Measurements from ENCODE around the gene NFKB1. TPM values are rescaled to one million over a fixed set of nuclear protein-coding genes. Genes with fewer than 3 reads are reported as not detected.

The NFKB1 gene
- total RNA-seq, 4 donors from 2014 or later, result 20.0 to 27.2 (median 22.7) TPM

DNA sequence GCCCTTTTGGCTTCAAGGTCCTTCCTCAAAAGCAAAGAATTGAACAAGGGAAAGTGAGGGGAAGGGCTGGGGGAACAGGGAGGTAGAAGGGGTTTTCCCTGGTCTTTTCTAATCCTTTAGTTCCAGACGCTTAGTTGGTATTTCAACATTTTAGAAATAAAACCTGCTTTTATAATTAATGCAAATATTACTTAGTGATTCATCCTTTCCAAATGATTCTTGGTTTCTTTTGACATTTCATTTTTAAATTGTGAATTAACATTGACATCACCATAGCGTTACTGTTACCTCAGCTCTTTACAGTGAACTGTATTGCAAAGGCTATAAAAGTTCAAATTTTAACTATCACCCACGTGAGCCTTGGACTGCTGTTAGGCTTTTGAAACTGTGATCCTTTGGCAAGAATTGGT, 20.9 kb downstream of the NFKB1 start:
- ATAC-seq (no peak), DNase-seq (no peak)
- in situ Hi-C loops (cut with MboI; ENCODE audit: low sequenced_read_pairs in 4 of 4) (no loop called here), intact Hi-C loops (cut with DNase I; ENCODE audit: low total_unique reads) (no loop called here)
- TF ChIP-seq, protein P1, sequence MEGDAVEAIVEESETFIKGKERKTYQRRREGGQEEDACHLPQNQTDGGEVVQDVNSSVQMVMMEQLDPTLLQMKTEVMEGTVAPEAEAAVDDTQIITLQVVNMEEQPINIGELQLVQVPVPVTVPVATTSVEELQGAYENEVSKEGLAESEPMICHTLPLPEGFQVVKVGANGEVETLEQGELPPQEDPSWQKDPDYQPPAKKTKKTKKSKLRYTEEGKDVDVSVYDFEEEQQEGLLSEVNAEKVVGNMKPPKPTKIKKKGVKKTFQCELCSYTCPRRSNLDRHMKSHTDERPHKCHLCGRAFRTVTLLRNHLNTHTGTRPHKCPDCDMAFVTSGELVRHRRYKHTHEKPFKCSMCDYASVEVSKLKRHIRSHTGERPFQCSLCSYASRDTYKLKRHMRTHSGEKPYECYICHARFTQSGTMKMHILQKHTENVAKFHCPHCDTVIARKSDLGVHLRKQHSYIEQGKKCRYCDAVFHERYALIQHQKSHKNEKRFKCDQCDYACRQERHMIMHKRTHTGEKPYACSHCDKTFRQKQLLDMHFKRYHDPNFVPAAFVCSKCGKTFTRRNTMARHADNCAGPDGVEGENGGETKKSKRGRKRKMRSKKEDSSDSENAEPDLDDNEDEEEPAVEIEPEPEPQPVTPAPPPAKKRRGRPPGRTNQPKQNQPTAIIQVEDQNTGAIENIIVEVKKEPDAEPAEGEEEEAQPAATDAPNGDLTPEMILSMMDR (IDR thresholded peaks at IDR 0.05 in 4 of 5, conservative IDR thresholded peaks at IDR 0.05 in 1 of 5), result no peak
- no peak for TF ChIP-seq POLR2A (IDR thresholded peaks at IDR 0.05)
- H3K36me3 ChIP-seq, result peaks cover 0 to 8% of the 10 kb centered on the region in 2 donors
- no peaks in the 10 kb centered on the region for H3K9me3 ChIP-seq
- no peaks in the 10 kb centered on the region for H3K27me3 ChIP-seq
- H3K27ac ChIP-seq, result no peak overlapping the region
- H3K4me1 ChIP-seq, result peaks cover 28 to 36% of the 10 kb centered on the region in 2 donors
- H3K4me3 ChIP-seq, result no peak overlapping the region

GRCh38 chr4:102524691-102525090, 23.5 kb downstream of the NFKB1 start:
- Histone ChIP-seq H3K4me1 (peaks cover 12 to 15% of the 10 kb centered on the region in 2 donors), H3K36me3 (peaks cover 0 to 8% of the 10 kb centered on the region in 2 donors), H3K9me3 (no peaks in the 10 kb centered on the region), H3K4me3 (no peak overlapping the region), H3K27ac (no peak overlapping the region), H3K27me3 (no peaks in the 10 kb centered on the region)
- ATAC-seq, result no peak
- intact Hi-C loops (cut with DNase I; ENCODE audit: low total_unique reads) (no loop called here), in situ Hi-C loops (cut with MboI; ENCODE audit: low sequenced_read_pairs in 4 of 4) (no loop called here)
- TF ChIP-seq POLR2A (IDR thresholded peaks at IDR 0.05), result no peak
- TF ChIP-seq, protein P1 (IDR thresholded peaks at IDR 0.05 in 4 of 5, conservative IDR thresholded peaks at IDR 0.05 in 1 of 5), result no peak
- no peak for DNase-seq

- no peak for ATAC-seq
- DNase-seq, result no peak
- Histone ChIP-seq H3K36me3 (peaks cover 0 to 8% of the 10 kb centered on the region in 2 donors), H3K27ac (no peak overlapping the region), H3K4me3 (no peak overlapping the region), H3K27me3 (no peaks in the 10 kb centered on the region), H3K9me3 (no peaks in the 10 kb centered on the region), H3K4me1 (peaks cover 12 to 15% of the 10 kb centered on the region in 2 donors)
- TF ChIP-seq POLR2A (IDR thresholded peaks at IDR 0.05), result no peak
- TF ChIP-seq, protein P1 (IDR thresholded peaks at IDR 0.05 in 4 of 5, conservative IDR thresholded peaks at IDR 0.05 in 1 of 5), result no peak
- intact Hi-C loops (cut with DNase I; ENCODE audit: low total_unique reads), result no loop called here
- in situ Hi-C loops (cut with MboI; ENCODE audit: low sequenced_read_pairs in 4 of 4), result no loop called here
These were observed 23.9 kb downstream of the NFKB1 start for GRCh38 chr4:102525097-102525496.

GRCh38 chr4:102525504-102525903, 24.3 kb downstream of the NFKB1 start:
- no peak for TF ChIP-seq POLR2A (IDR thresholded peaks at IDR 0.05)
- TF ChIP-seq, protein P1 (IDR thresholded peaks at IDR 0.05 in 4 of 5, conservative IDR thresholded peaks at IDR 0.05 in 1 of 5), result no peak
- no peaks in the 10 kb centered on the region for H3K9me3 ChIP-seq
- peaks cover 12% of the 10 kb centered on the region in 2 donors for H3K4me1 ChIP-seq
- ATAC-seq (no peak), DNase-seq (no peak)
- intact Hi-C loops (cut with DNase I; ENCODE audit: low total_unique reads) (no loop called here), in situ Hi-C loops (cut with MboI; ENCODE audit: low sequenced_read_pairs in 4 of 4) (no loop called here)
- H3K27me3 ChIP-seq, result no peaks in the 10 kb centered on the region
- H3K27ac ChIP-seq, result no peak overlapping the region
- H3K36me3 ChIP-seq, result peaks cover 0 to 8% of the 10 kb centered on the region in 2 donors
- H3K4me3 ChIP-seq, result no peak overlapping the region

DNA sequence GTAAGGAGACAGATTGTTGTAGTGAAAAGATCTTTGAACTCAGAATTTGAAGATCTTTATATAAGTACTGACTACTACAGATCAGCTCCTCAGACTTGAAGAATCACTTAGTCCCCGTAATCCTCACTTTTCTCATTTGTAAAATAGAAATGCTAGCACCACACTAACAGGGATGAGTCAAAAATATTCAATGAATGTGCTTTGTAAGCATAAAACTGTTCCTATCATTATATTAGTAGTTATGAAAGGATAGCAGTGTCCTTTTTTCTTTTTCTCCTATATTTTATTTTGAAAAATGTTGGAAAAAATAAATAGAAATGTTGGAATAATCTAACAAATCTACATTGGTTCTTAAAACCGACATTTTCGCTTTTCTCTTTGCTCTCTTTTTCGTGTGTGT, 25.4 kb downstream of the NFKB1 start:
- H3K9me3 ChIP-seq, result no peaks in the 10 kb centered on the region
- H3K36me3 ChIP-seq, result peaks cover 0 to 8% of the 10 kb centered on the region in 2 donors
- DNase-seq, result no peak
- no peak for ATAC-seq
- no peak for TF ChIP-seq POLR2A (IDR thresholded peaks at IDR 0.05)
- TF ChIP-seq, protein P1 (IDR thresholded peaks at IDR 0.05 in 4 of 5, conservative IDR thresholded peaks at IDR 0.05 in 1 of 5), result no peak
- in situ Hi-C loops (cut with MboI; ENCODE audit: low sequenced_read_pairs in 4 of 4), result no loop called here
- intact Hi-C loops (cut with DNase I; ENCODE audit: low total_unique reads), result no loop called here
- peaks cover 10 to 12% of the 10 kb centered on the region in 2 donors for H3K4me1 ChIP-seq
- no peak overlapping the region for H3K27ac ChIP-seq
- H3K27me3 ChIP-seq, result no peaks in the 10 kb centered on the region
- no peak overlapping the region for H3K4me3 ChIP-seq
